GM21717 (cell line): ENCODE results near the gene NPM3.

Experiments used
- ATAC-seq: cut with Tn5 transposase; IDR thresholded peaks from one replicate; pipeline ENCODE4 v1.9.1; 2021; ENCODE audit warnings: mild to moderate bottlenecking, moderate library complexity; ENCODE audit not compliant: unreplicated experiment

Gene NPM3

DNA sequence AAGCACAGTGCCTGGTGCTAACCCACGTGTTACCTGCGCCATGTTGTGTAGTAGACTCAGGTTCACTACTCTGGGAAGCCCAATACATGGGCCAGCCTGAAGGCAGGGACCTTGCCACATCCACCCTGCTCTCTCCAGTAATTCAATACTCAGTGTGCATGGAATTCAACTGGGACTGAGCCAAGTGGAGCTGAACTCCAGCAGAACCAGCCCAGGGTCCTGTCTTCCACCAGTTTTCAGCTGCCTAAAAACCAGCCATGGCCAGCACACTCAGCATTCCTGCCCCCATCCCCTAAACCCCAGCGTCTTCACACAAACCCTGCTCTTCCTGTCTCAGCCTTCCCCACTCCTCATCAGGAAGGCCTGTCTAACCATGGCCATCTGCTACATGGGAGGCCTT lies 22.7 kb downstream of the NPM3 start:
- ATAC-seq, result no peak

DNA sequence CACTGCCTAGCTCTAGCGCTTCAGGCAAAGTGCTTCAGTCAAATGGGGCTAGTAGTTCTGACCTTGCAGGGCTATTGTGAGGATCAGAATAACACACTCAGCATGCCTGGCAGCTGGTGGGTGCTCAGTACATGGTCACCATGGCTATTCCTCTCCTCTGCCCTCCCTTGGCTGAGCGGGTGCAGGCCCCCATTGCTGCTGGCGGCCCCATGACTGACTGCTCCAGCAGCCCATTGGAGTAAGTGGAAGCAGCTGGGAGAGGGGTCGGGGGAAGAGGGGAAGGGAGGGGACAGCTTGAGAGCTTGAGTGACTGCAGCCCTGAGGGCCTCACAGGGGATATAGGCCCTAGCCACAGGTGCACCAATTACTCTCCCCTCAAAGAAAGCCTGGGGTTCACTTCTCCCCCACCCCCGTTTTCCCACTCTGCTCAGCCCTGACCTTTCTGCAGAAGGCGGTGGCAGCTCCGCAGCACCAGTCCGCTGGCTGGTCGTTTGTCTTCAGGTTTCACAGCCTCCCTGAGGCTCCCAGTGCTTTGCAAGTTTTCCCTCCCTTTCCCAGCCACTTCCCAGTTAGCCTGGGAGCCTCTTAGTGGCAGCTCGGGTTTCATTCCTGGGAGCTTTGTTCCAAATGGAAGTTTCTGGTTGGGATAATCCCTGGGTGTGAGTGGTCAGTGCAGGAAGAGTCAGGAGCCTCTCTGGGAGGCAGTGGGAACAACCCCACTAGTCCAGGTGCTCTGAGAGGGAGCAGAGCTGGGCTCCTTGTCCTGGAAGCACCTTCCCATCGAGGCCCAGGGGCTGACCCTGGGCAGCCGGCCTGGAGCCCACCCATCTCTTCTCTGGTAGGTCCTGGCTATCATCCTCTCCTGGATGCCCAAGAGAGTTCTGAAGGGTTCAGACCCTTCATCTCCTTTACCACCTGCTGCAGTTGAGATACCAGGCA lies 23.7 kb downstream of the NPM3 start:
- no peak for ATAC-seq

DNA sequence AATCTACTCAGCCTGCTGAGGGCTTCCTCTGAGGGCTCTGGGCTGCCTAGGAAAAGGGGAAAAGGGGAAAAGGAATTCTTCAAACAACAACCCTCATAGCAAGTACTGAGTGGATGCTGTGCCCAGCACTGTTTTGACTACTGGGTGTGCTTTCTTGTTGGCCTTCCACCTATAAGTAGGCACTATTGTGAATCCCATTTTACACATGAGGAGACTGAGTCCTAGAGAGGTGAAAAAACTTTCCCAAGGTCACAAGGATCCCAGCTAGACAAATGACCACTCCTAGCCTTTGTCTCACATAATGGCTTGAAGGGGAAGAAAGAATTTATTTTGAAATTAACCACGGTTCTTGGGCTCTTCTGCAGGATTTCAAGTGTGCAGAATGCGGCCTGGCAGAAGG lies 24.4 kb downstream of the NPM3 start:
- ATAC-seq, result no peak

DNA sequence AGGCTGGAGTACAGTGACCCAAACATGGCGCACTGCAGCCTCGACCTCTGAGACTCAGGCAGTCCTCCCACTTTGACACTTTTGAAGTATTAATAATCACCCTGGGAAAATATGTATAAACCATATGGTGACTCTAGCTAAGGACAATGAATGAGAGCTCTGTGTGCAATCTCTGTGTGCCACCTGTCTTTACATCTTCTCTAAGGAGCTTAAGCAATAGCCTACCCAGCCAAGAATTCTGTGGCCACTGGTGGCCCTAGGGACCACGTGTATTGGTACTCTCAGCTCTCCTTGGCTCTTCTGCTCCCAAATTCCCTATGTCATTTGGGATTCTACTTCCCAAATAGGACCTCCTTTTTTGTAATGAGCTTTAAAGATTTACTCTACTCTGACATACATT lies 31.0 kb downstream of the NPM3 start:
- ATAC-seq, result no peak

DNA sequence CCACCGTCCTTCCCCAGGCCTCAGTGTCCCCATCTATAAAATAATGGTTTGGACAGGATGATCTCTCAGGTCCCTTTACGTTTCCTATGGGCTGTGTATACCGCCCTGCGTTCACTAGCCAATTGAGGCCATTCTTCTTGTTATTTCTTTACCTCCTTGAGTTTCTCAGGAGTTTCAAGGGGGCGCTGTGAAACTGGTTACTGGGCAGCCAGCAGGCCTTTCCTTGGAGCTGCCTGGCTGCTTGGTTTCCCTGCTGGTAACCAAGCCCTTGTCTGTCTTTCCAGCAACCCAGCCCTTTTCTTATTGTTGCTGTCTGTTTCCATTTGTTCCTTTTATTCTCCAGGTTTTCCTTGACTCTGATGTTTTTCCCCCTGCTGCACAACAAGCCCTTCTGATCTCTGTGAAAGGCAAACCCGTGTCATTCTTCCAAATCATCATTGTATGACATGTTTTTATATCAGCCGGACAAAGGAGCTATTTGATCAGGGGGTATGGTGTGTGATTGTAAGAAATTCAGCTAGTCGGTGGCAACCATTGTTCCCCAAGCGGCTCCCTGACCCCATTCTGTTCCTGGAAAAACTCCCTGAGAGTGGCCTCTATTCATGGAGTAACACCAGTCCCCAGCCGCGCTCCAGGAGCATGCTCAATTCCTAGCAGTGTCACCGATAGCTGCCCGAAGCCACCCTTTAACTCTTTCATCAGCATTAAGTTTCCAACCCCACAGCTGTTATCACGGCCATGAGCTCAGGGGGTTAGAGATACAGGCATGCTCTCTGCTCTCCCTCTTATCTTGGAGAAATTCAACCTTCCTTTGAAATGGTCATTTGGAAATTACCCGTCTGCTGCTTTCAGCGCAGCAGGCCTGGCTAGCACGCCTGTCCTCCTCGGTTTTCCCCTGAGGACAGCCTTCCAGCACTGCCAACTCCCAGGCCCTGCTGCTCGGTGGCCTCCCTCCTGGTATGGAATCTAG lies 33.9 kb downstream of the NPM3 start:
- ATAC-seq, result no peak

DNA sequence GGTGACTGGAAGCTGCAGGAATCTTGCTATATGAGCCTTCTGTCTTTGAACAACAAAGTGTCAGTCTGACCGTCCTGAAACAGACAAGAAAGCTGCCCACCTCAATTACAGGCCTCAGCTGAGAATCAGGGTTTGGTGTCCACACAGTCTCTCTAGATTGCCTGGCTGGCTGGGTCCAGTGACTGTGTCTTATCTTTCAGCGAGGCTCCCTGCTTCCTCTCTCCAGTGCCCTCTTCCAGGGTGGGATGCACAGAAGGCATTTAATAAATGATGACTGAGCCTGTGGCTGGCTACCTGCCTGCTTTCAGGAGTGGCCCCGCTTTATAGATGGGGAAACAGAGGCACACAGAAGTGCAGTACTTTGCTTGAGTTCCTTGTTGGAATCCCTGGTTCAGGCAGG lies 34.8 kb downstream of the NPM3 start:
- ATAC-seq, result no peak

DNA sequence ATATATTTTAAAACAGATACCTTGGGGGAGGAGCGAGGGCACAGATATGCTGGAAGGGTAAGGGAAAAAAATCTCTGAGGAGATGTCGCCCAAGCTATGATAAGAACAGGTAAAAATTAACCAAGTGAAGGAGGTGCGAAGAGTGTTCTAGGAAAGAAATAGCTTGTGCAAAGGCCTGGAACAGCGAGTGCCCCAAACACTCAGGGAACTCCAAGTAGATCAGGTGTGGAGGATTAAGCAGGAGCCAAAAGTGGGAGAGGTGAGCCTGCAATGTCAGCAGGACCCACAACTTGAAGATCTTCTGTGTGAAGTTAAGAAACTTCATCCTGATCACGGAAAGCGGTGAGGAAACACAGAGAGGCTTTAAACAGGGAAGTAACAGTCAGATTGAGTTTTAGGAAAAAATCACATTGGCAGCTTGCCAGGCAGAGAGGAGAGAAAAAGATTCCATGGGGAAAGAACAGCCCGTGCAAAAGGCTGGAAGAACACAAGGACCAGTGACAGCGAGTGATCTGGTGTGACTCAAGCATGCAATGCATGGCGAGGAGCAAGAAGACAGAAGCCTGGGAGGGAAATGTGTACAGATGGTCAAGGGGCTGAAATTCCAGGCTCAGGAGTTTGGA lies 38.1 kb downstream of the NPM3 start:
- no peak for ATAC-seq

DNA sequence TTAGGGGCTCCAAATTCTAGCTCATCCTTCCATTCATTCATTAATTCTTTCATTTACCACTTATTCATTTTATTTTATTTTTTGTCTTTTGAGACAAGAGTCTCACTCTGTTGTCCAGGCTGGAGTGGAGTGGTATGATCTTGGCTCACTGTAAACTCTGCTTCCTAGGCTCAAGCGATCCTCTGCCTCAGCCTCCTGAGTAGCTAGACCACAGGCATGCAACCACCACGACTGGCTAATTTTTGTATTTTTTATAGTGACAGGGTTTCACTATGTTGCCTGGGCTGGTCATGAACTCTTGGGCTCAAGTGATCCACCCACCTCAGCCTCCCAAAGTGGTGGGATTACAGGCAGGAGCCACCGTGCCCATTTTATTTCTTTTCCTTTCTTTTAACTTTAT lies 39.0 kb downstream of the NPM3 start:
- ATAC-seq, result no peak

DNA sequence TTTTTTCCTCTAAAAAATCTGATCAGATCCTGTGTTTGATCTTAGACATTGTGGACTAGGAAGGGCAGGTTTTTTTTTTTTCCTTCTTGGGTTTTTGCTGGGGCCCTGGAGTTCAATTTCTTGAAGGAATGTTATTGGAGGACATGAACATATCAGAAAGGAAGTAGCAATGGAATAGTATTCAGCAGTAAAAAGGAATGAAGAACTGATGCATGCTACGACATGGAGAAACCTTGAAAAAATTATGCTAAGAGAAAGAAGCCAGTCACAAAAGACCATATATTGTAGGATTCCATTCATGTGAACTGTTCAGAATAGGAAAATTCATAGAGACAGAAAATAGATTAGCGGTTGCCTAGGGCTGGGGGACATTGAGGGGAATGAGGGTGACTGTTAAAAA lies 41.3 kb downstream of the NPM3 start:
- no peak for ATAC-seq

DNA sequence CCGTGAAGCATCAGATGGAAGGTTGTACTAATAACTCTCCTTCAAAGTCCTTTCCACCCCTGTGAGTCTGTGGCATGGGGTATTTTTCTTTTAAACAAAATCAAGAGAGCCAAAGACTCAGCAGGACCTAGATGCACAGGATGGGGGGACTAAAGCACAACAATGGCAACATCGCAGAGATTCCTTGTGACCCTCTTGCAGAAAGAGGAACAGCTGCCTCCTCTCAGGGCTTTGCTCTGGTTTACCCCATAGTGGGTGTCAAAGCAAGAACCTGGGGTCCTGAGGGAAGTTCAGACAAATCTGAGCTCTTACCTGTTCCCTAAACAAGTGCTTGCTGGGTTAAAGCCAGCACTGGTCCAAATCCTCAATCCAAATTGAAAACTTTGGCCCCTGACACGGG lies 46.6 kb downstream of the NPM3 start:
- no peak for ATAC-seq

DNA sequence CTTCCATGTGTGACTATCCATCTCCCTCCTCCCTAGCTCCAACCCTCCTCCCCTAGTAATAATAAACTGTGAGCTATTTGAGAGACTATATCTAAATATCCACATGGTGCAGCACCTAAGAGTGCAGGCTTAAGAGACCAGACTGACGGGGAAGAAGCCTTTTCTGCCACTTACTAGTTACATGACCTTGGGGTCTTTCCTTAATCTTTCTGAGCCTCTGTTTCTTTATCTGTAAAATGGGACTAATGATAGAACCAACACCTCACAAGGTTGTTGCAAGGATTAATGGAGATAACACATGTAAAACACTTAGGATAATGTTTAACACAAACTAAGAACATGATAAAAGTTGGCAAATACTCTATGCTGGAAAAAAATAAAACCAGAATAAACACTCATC lies 51.1 kb downstream of the NPM3 start:
- ATAC-seq, result no peak
